DND-41 (cell line): ENCODE results near the gene NIPSNAP2.

Experiments used
- ATAC-seq: fragments of 200-7000 bp; cut with Tn5 transposase; 3 replicates; pipeline ENCODE4 v1.9.1; 2021; ENCODE audit warnings: low read depth; ENCODE audit not compliant: insufficient read depth
- DNase-seq: peaks from one replicate; pipeline ENCODE4 v3.0.0-alpha.2; 2020
- H2AFZ ChIP-seq: 2 replicates; pipeline ENCODE4 v1.6.0; 2012; ENCODE audit warnings: low read depth, low read length
- H3K27ac ChIP-seq: 2 replicates; pipeline ENCODE4 v1.5.1; 2012; ENCODE audit warnings: low read length, inconsistent platforms
- H3K27me3 ChIP-seq: fragments of 200-600 bp; sonication (generic); 2 replicates; pipeline ENCODE4 v1.6.0; 2012; ENCODE audit warnings: low read length, mild to moderate bottlenecking, inconsistent platforms; ENCODE audit not compliant: insufficient read depth, poor library complexity
- H3K36me3 ChIP-seq: 2 replicates; pipeline ENCODE4 v1.5.1; 2012; ENCODE audit warnings: low read length, inconsistent platforms; ENCODE audit not compliant: insufficient read depth
- H3K4me1 ChIP-seq: 2 replicates; pipeline ENCODE4 v1.5.1; 2012; ENCODE audit warnings: mild to moderate bottlenecking, low read length; ENCODE audit not compliant: insufficient read depth
- H3K4me2 ChIP-seq: 2 replicates; pipeline ENCODE4 v1.6.0; 2012; ENCODE audit warnings: mild to moderate bottlenecking, moderate library complexity, low read length, inconsistent platforms; ENCODE audit not compliant: insufficient read depth
- H3K4me3 ChIP-seq, 2 experiments: fragments of 200-600 bp in 1 of 2; shearing (Covaris generic) in 1 of 2; 2 replicates each; pipeline ENCODE4 v1.5.1; 2012 to 2016; ENCODE audit warnings: inconsistent platforms in 2 of 2, low read length in 2 of 2, mild to moderate bottlenecking in 2 of 2, low read depth in 1 of 2, moderate library complexity in 1 of 2
- H3K79me2 ChIP-seq: 2 replicates; pipeline ENCODE4 v1.6.0; 2012; ENCODE audit warnings: low read length, inconsistent platforms; ENCODE audit not compliant: insufficient read depth
- H3K9ac ChIP-seq: 2 replicates; pipeline ENCODE4 v1.6.0; 2012; ENCODE audit warnings: low read depth, mild to moderate bottlenecking, inconsistent platforms, low read length, moderate library complexity
- H3K9me3 ChIP-seq: 2 replicates; pipeline ENCODE4 v1.5.1; 2012; ENCODE audit warnings: low read length, moderate library complexity, mild to moderate bottlenecking, inconsistent platforms; ENCODE audit not compliant: insufficient read depth, severe bottlenecking
- H4K20me1 ChIP-seq: 2 replicates; pipeline ENCODE4 v1.6.0; 2012; ENCODE audit warnings: low read length; ENCODE audit not compliant: insufficient read depth
- CTCF ChIP-seq: IDR thresholded peaks from 2 replicates; pipeline ENCODE4 v1.5.1; 2012; ENCODE audit warnings: borderline replicate concordance, low read length, moderate library complexity, mild to moderate bottlenecking; ENCODE audit not compliant: poor library complexity, severe bottlenecking; ENCODE audit errors: extremely low read depth
- EZH2 ChIP-seq: IDR thresholded peaks from 3 replicates; pipeline ENCODE4 v1.6.1; 2012; ENCODE audit warnings: borderline replicate concordance, low read depth, mild to moderate bottlenecking, moderate library complexity, low read length, inconsistent platforms; ENCODE audit not compliant: severe bottlenecking

NIPSNAP2 gene

GRCh38 chr7:55970978-55971377, 6.6 kb downstream of the NIPSNAP2 start:
- no peak overlapping the region for H3K9ac ChIP-seq
- peaks cover 13% of the 10 kb centered on the region for H3K4me1 ChIP-seq
- no peak overlapping the region for H2AFZ ChIP-seq
- no peak for TF ChIP-seq CTCF
- no peak for TF ChIP-seq EZH2
- no peak overlapping the region for H3K4me3 ChIP-seq
- no peak overlapping the region for H3K27ac ChIP-seq
- no peak for ATAC-seq
- H3K79me2 ChIP-seq = peaks cover 95% of the 10 kb centered on the region
- no peaks in the 10 kb centered on the region for H3K27me3 ChIP-seq
- DNase-seq = no peak
- H3K36me3 ChIP-seq = peaks cover 25% of the 10 kb centered on the region
- H3K9me3 ChIP-seq = no peaks in the 10 kb centered on the region
- H4K20me1 ChIP-seq = peaks cover 46% of the 10 kb centered on the region
- H3K4me2 ChIP-seq = no peak overlapping the region

DNA sequence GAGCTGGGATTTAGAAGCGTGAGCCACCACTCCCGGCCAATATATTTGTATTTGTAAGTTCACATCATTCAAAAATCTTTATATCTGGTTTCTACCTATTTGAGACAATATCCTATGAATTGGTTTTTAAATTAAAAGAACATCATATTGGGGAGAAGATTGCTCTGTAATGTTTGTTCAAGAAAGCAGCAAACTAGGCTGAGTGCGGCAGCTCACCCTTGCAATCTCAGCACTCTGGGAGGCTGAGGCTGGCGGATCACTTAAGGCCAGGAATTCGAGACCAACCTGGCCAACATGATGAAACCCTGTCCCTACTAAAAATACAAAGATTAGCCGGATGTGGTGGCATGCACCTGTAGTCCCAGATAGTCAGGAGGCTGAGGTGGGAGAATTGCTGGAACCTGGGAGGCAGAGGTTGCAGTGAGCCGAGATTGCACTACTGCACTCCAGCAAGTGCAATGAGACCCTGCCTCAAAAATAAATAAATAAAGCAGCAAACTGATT, 9.4 kb downstream of the NIPSNAP2 start:
- TF ChIP-seq CTCF = no peak
- TF ChIP-seq EZH2 = no peak

DNA sequence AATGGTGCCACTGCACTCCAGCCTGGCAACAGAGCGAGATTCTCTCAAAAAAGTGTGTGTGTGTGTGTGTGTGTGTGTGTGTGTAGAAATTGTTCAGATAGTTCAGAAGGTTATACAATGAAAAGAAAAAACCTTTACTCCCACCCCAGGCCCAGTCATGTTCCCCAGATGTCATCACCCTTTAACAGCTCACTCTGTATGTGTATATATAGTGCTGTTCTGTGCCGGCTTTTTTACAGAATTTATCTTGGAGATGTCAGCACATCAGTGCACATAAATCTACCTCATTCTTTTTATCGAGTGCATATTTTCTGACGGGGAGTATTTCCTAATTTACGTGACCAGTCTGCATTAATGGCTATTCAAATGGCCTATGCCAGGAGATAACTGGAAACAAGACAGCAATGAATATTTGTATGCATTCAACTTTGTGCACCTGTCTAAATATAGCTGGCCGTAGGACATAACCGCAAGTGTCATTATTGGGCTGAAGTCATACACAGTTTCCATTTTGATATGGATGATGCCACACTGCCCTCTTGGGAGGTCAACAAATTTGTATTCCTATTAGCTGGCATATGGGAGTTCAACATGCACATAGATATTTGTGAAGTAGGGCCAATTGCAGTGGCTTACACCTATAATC, 11.7 kb downstream of the NIPSNAP2 start:
- H2AFZ ChIP-seq = no peak overlapping the region
- no peak for DNase-seq
- no peaks in the 10 kb centered on the region for H3K9me3 ChIP-seq
- no peak for ATAC-seq
- peaks cover 66% of the 10 kb centered on the region for H3K79me2 ChIP-seq
- no peak overlapping the region for H3K27ac ChIP-seq
- H3K27me3 ChIP-seq = no peaks in the 10 kb centered on the region
- H3K36me3 ChIP-seq = peaks cover 43% of the 10 kb centered on the region
- H3K4me3 ChIP-seq = no peak overlapping the region
- no peaks in the 10 kb centered on the region for H3K4me1 ChIP-seq
- no peak for TF ChIP-seq EZH2
- no peak overlapping the region for H3K4me2 ChIP-seq
- H3K9ac ChIP-seq = no peak overlapping the region
- peaks cover 38% of the 10 kb centered on the region for H4K20me1 ChIP-seq

More for the DNA sequence above, 9.4 kb downstream of the NIPSNAP2 start:
- Histone ChIP-seq H3K9ac (no peak overlapping the region), H3K27ac (no peak overlapping the region), H2AFZ (no peak overlapping the region), H3K27me3 (no peaks in the 10 kb centered on the region), H3K9me3 (no peaks in the 10 kb centered on the region), H3K36me3 (peaks cover 34% of the 10 kb centered on the region), H3K4me2 (no peak overlapping the region), H3K4me1 (0 out of 2 replicates have a peak, but pooled peaks cover 3% of the 10 kb centered on the region), H4K20me1 (peaks cover 55% of the 10 kb centered on the region), H3K4me3 (no peak overlapping the region), H3K79me2 (peaks cover 87% of the 10 kb centered on the region)
- DNase-seq (no peak), ATAC-seq (no peak)

- TF ChIP-seq EZH2 = no peak
- no peak for TF ChIP-seq CTCF
- H3K27me3 ChIP-seq = no peaks in the 10 kb centered on the region
- no peak overlapping the region for H3K4me2 ChIP-seq
- DNase-seq (no peak), ATAC-seq (no peak)
- no peaks in the 10 kb centered on the region for H3K4me1 ChIP-seq
- H3K79me2 ChIP-seq = peaks cover 49% of the 10 kb centered on the region
- peaks cover 30% of the 10 kb centered on the region for H4K20me1 ChIP-seq
- no peak overlapping the region for H3K4me3 ChIP-seq
- no peak overlapping the region for H3K9ac ChIP-seq
- no peak overlapping the region for H3K27ac ChIP-seq
- peaks cover 58% of the 10 kb centered on the region for H3K36me3 ChIP-seq
- H3K9me3 ChIP-seq = no peaks in the 10 kb centered on the region
- no peak overlapping the region for H2AFZ ChIP-seq
These were observed 13.4 kb downstream of the NIPSNAP2 start for GRCh38 chr7:55977831-55978230.
